ENCODE measurements around the gene GALNT18. TPM values are rescaled to one million over a fixed set of nuclear protein-coding genes. Genes with fewer than 3 reads are reported as not detected.

The GALNT18 gene
- total and polyA plus RNA-seq, 2 of the 4 experiments (the other 2 are of a cell fraction), result 9.5 to 11.3 TPM

DNA sequence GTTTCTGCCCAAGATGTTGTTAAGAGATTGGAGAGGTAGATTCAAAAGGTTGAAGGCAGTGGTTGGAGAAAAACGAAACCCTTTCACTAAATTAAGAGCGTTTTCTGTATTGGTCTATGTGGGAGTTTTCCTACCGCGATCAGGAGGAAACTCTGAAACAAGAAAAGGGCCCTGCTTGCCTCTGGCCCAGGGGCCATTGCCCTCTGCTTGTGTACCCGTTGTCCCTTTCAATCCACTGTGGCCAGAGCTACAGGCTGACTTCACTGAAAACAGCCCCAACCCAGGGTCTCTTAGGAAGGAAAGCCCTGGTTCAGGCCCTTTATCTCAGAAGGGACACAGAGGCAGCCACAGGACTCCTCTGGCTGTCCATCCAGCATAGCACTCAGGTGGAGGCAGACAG is 367.8 kb downstream of the GALNT18 start:
- Histone ChIP-seq H3K27me3 (ENCODE audit: control insufficient read depth, insufficient read depth, low read length) (peaks cover 51% of the 10 kb centered on the region), H3K4me1 (ENCODE audit: control insufficient read depth, insufficient read depth, low read length) (no peaks in the 10 kb centered on the region), H2BK120ac (ENCODE audit: low read depth, low read length) (no peak overlapping the region), H4K5ac (ENCODE audit: low read depth, low read length) (no peak overlapping the region), H2BK5ac (ENCODE audit: low read depth, low read length, poor library complexity, severe bottlenecking) (no peak overlapping the region), H4K8ac (ENCODE audit: low read depth in 2 of 2, low read length in 2 of 2) (no peak overlapping the region), H3K9ac (ENCODE audit: low read depth, low read length) (no peak overlapping the region), H3K36me3 (ENCODE audit: control insufficient read depth, insufficient read depth, low read length) (no peaks in the 10 kb centered on the region), H3K4me3 (ENCODE audit: insufficient read depth, low read depth, low read length) (no peak overlapping the region), H2BK20ac (ENCODE audit: low read depth, low read length) (no peak overlapping the region), H3K56ac (ENCODE audit: extremely low read depth, insufficient read depth, low read length) (no peak overlapping the region), H3K9me1 (ENCODE audit: insufficient read depth, low read length) (no peaks in the 10 kb centered on the region), H4K20me1 (ENCODE audit: insufficient read depth, low read length) (no peaks in the 10 kb centered on the region), H4K91ac (ENCODE audit: insufficient read depth, low read depth, low read length) (no peak overlapping the region), H3K79me1 (ENCODE audit: low read depth in 1 of 2, low read length in 2 of 2) (no peaks in the 10 kb centered on the region), H3K27ac (ENCODE audit: insufficient read depth, low read length) (no peak overlapping the region), H2AK9ac (replicated peaks; ENCODE audit: low read depth, low read length, poor library complexity) (no peak overlapping the region), H3K23ac (ENCODE audit: low read depth, low read length) (no peak overlapping the region), H3K14ac (replicated peaks; ENCODE audit: low read depth, low read length) (no peak overlapping the region), H2BK15ac (ENCODE audit: low read depth, low read length) (no peak overlapping the region), H3K4me2 (ENCODE audit: low read depth, low read length) (no peak overlapping the region), H3K9me3 (ENCODE audit: control insufficient read depth, insufficient read depth, low read length) (no peaks in the 10 kb centered on the region), H2AFZ (replicated peaks; ENCODE audit: low read length, poor library complexity) (no peak overlapping the region), H3K18ac (ENCODE audit: low read depth, low read length) (no peak overlapping the region), H3K4ac (ENCODE audit: low read depth, low read length) (no peak overlapping the region), H2AK5ac (ENCODE audit: low read depth, low read length) (no peak overlapping the region)
- no TSS peak for BruUV-seq (replicated peaks)
- ATAC-seq (ENCODE audit: low read depth) (no peak), DNase-seq (no peak)
- dilution Hi-C loops (cut with HindIII; ENCODE audit: low sequenced_read_pairs, unreplicated experiment), result no loop called here
- in situ Hi-C loops (cut with MboI; ENCODE audit: low sequenced_read_pairs), result no loop called here
- ChIA-PET CTCF (no interaction called here), POLR2A (ENCODE audit: unreplicated experiment) (no interaction called here)
- intact Hi-C loops (cut with micrococcal nuclease), result no loop called here
- no peak for TF ChIP-seq MAFK (IDR thresholded peaks at IDR 0.05; ENCODE audit: low read depth, low read length)
- TF ChIP-seq, protein P1, sequence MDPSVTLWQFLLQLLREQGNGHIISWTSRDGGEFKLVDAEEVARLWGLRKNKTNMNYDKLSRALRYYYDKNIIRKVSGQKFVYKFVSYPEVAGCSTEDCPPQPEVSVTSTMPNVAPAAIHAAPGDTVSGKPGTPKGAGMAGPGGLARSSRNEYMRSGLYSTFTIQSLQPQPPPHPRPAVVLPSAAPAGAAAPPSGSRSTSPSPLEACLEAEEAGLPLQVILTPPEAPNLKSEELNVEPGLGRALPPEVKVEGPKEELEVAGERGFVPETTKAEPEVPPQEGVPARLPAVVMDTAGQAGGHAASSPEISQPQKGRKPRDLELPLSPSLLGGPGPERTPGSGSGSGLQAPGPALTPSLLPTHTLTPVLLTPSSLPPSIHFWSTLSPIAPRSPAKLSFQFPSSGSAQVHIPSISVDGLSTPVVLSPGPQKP (IDR thresholded peaks at IDR 0.05; ENCODE audit: borderline replicate concordance, low read depth, low read length), result no peak
- no peak for TF ChIP-seq FOS (IDR thresholded peaks at IDR 0.05; ENCODE audit: low read depth, low read length)
- TF ChIP-seq, protein P2, sequence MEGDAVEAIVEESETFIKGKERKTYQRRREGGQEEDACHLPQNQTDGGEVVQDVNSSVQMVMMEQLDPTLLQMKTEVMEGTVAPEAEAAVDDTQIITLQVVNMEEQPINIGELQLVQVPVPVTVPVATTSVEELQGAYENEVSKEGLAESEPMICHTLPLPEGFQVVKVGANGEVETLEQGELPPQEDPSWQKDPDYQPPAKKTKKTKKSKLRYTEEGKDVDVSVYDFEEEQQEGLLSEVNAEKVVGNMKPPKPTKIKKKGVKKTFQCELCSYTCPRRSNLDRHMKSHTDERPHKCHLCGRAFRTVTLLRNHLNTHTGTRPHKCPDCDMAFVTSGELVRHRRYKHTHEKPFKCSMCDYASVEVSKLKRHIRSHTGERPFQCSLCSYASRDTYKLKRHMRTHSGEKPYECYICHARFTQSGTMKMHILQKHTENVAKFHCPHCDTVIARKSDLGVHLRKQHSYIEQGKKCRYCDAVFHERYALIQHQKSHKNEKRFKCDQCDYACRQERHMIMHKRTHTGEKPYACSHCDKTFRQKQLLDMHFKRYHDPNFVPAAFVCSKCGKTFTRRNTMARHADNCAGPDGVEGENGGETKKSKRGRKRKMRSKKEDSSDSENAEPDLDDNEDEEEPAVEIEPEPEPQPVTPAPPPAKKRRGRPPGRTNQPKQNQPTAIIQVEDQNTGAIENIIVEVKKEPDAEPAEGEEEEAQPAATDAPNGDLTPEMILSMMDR (conservative IDR thresholded peaks at IDR 0.05; ENCODE audit: low read depth, low read length), result no peak
- no peak for TF ChIP-seq RAD21 (IDR thresholded peaks at IDR 0.05; ENCODE audit: low read length)
- no peak for TF ChIP-seq SMC3 (IDR thresholded peaks at IDR 0.05; ENCODE audit: low read depth, low read length)
- TF ChIP-seq, protein P3, sequence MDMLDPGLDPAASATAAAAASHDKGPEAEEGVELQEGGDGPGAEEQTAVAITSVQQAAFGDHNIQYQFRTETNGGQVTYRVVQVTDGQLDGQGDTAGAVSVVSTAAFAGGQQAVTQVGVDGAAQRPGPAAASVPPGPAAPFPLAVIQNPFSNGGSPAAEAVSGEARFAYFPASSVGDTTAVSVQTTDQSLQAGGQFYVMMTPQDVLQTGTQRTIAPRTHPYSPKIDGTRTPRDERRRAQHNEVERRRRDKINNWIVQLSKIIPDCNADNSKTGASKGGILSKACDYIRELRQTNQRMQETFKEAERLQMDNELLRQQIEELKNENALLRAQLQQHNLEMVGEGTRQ (IDR thresholded peaks at IDR 0.05; ENCODE audit: low read depth, low read length), result no peak
- no peak for TF ChIP-seq CHD1 (IDR thresholded peaks at IDR 0.05; ENCODE audit: low read depth, low read length)
- TF ChIP-seq MXI1 (IDR thresholded peaks at IDR 0.05; ENCODE audit: borderline replicate concordance, low read depth, low read length), result no peak
- no peak for TF ChIP-seq RFX5 (IDR thresholded peaks at IDR 0.05; ENCODE audit: low read depth, low read length)
- TF ChIP-seq MAZ (IDR thresholded peaks at IDR 0.05; ENCODE audit: borderline replicate concordance, low read depth, low read length), result no peak
- no peak for TF ChIP-seq BHLHE40 (IDR thresholded peaks at IDR 0.05; ENCODE audit: low read depth, low read length)
- TF ChIP-seq POLR2A (IDR thresholded peaks at IDR 0.05; ENCODE audit: low read depth, low read length), result no peak
- TF ChIP-seq CEBPB (IDR thresholded peaks at IDR 0.05; ENCODE audit: low read depth, low read length), result no peak
- no peak for TF ChIP-seq NFE2L2 (IDR thresholded peaks at IDR 0.05; ENCODE audit: low read depth, low read length)
- no peak for TF ChIP-seq RCOR1 (IDR thresholded peaks at IDR 0.05; ENCODE audit: insufficient replicate concordance, low read length)
- WGBS, 2 experiments (ENCODE audit: extremely low coverage in 2 of 2, insufficient read length in 1 of 2), result no CpG with 5 or more reads among the region's 5 CpGs

All from IMR-90 (cell line).